HPDE6-E6E7 (cell line): ENCODE measurements around the gene DNAH8.
"Not testable (repeated sequence)": the region's sequence is repeated elsewhere in the genome, so short reads cannot be mapped to it uniquely, and the experiment has no call there.

Experiments
- DNase-seq: peaks from one replicate; pipeline ENCODE4 v3.0.0; 2011; ENCODE audit warnings: missing footprints; ENCODE audit errors: extremely low spot score

DNAH8 gene

DNA sequence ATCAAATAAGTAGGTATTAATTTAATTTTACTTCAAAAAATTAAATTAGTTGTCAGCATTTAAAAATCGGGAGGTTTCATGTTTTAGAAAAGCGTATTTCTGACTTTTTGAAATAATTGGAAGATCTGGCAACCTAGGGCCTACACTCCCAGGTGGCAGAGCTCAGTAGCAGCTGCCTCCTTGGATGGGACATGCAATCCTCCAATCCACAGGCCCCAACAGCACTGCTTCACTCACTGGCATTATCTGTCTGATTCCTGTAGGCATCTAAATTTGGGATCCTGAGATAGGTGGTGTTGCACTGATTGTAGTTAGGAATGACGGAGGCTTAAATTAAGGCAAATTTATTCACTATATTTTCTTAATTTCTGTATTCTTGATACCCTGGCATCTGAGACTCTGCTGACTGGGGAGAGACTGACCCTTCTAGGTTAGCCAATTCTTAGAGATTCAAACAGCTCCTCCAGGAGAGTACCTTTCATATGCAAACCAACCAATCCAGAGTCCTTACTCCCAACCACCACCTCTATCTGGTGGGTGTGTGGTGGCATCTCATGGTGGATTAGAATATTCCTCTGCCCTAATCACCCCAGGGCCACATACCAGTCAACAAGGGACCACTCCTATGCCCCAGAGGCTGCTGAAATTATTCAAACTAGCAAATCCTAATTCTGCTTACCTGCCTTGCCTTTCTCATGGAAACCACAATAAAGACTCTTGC is 186.9 kb downstream of the DNAH8 start:
- no peak for DNase-seq

DNA sequence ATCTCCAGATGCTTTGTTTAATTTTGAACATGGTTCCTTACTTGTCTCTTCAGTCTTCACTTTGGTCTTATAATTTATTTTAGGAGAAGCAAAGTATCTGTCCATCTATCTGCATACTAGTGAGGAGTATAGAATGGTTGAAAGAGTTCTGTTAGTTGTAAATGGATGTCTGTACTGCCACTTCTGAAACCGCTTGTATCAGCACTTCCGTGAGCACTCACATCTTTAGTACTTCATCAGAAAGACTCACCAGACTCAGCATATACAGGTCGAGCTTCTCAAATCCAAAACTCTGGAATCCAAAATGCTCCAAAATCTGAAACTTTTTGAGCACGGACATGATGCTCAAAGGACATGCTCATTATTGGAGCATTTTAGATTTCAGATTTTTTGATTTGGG is 191.5 kb downstream of the DNAH8 start:
- no peak for DNase-seq

DNA sequence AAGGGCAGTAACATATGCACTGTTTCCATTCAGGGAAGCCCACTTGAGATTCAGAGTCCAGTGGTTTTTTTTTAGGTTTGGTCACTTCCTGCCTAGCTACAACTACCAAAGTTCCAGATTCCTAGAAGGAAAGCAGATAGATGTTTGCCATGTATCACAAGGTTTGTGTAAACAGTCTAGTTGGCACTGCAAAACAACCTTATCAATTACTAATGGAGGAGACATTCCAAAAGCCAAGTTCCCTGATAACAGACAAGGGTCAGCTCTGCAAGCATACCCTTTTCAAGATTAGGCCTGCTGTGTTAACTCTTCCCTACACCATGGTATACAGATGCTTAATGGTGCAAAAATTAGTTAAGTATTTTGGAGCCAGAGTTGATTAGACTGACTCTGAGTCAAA is 192.2 kb downstream of the DNAH8 start:
- no peak for DNase-seq

DNA sequence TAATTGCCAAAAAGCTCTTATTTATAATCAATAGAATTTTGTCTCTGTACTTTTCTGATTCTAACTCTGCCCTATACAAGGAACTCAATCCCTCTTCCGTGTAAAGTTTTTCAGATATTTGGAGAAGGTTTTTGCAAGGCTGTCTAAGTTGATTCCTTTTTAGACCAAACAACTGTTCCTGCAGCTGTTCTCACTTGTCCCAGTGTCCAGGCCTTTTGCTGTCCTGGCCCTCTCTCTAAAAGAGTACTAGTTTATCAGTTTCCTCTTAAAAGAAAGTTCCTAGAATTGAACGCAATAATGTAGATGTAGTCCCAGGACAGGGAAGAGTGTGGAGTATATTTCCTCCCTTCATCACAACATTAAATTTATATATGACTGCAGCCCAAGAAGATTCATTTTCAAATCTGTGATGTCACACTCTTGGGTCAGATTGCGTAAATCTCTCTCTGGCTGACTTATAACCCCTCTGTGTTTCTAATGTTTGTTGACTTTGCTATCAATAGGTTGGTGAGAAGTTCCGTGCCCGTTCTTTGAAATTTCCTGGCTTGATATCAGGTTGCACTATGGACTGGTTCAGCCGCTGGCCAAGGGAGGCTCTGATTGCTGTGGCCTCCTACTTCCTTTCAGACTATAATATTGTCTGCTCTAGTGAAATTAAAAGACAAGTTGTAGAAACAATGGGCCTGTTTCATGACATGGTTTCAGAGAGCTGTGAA is 194.1 kb downstream of the DNAH8 start:
- DNase-seq = no peak

DNA sequence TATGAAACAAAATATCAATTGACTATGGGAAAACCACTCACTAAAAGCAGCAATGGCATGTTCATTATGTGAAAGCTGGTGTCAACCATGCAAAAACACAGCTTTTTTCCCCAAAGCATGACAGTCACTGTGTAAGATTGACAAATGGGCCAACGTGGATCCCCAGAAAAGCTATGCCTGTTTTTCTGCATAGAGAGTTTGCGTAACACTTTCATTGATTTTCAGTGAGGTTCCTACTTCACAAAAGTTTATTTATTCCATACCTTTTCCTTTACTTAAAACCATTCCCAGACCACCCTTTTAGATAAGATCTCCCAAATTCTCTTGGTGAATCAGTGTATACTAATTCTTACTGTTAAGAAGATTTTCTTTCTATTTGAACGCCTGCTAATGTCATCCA is 195.1 kb downstream of the DNAH8 start:
- no peak for DNase-seq

DNA sequence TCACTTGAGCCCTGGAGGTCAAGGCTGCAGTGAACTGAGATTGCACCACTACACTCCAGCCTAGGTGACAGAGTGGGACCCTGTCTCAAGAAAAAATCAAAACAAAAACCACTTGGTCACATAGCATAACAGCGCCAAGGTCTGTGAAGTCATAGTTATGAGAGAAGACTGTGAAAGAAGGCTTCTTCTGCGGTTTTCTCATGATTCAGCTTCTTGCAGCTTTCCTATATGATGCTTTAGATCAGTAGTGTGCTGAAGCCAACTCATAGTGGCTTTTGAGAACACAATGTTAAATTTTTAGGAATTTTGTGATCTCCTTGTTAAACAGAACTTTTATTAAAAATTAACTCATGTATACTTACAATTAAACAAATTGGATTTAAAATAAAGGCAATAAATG is 197.3 kb downstream of the DNAH8 start:
- DNase-seq = no peak

DNA sequence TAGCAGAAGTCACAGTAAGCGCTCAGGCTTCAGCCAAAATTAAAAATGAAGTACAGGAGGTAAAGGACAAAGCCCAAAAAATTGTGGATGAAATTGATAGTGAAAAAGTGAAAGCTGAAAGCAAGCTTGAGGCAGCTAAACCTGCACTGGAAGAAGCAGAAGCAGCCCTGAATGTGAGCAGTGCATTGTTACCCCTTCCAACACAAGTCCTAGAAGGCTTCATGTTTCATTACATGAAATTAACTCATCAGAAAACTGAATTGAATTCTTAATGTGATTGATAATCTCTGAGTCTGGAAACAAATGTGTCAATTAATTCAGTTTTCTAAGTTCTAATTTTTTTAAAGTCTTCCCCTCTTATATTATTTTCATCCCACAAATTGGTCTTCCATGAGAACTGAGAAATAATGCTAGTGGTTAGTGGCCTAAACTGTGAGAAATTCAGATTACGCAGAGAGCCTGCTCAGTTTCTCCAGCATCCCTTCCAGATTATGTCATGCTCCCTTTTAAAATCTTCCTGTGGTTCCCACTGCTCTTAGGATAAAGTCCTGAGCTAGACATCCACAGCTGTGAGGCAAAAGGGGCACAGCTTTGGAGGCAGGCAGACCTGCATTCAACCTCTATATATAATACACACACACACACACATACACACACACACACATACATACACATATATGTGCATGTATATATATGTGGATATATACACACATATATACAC is 200.3 kb downstream of the DNAH8 start:
- DNase-seq = no peak

DNA sequence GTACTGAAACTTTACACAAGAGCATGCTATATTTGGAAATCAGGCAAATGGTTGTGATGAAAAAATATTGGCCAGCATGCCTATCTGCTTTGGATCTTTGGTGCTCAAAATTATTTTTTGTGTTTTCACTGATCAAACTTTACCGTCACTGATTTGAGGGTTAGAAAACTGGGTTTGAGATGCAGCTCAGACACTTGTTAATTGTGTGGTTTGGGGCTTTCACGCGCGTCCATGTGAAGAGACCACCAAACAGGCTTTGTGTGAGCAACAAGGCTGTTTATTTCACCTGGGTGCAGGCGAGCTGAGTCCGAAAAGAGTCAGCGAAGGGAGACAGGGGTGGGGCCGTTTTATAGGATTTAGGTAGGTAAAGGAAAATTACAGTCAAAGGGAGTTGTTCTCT is 206.4 kb downstream of the DNAH8 start:
- DNase-seq = not testable (repeated sequence)

DNA sequence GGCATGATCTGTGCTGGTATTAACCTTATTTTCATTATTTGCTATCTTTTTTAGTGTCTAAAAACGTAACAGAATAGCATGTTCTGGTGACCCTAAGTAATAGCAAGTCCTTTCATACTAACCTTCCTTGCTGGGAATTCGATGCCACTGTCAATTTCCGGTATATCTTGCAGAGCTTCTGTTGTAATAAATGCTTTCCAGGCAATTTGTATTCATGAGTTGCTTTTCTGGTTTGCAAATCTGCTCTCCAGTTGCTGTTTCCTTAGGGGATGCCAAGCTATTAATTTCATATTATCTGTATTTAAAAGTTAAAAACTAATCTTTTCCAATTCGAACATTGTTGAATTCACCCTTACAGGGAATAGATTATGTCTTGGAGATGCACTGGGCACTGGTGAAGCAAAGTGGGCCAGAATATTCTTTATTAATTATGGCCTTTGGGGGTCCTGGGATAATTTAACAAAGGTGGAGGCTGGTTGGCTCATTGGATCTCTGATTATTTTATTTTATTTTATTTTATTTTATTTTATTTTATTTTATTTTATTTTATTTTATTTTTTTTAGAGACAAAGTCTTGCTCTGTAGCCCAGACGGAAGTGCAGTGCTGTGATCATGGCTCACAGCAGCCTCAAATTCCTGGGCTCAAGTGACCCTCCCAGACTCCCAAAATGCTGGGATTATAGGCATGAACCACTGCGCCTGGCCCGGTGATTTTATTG is 209.8 kb downstream of the DNAH8 start:
- no peak for DNase-seq

DNA sequence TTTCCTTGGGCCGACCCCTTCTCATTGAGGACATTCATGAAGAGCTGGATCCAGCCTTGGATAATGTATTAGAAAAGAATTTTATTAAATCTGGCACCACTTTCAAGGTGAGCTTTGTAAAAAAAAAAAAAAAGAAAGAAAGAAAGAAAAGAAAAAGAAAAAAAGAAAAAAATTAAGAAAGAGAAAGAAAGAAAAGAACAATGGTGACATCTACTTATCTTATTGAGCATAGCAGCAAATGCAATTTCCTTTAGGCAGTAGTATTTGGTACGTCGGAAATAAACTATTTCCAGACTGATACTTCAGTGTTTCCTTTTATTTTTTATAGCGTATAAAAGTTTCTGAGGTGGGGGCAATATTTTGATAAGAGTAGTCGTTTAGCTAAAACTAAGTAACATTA is 214.4 kb downstream of the DNAH8 start:
- no peak for DNase-seq

DNA sequence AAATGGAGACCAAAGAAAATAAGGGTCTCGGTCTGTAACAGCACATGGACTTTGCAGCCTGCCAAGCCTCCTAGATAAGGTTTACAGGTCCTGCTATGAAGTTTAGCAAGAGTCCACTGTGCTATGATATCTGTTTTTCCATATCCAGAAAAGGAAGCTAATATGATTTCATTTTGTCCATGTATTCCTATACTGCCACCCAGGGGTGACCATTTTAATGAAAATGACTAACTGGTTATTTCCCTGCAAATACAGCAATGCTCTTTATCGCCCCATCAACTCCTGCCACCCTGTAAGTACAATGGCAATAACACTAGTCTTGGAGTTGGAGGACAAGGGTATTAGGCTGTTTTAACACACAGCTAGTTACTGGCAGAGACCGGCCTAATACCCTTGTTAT is 218.3 kb downstream of the DNAH8 start:
- peak; percentile 25 for DNase-seq

DNA sequence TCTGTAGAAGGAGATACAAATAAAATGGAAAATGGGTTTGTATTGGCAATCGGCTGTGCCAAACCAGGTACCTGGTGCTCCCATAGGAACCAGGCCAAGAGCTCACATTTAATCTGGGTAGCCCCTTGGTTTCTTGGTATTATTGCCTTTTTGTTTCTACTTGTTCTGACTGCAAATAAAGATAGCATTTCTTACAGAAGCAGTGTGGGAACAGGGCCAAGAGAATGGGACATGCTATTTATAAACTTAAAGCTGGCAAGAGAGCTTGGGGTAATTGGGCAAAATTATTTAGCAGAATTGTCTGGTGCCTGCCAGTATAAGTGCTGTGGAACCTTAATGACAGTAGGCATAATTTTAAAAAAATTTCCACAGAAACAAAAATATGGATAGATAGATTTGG is 219.9 kb downstream of the DNAH8 start:
- DNase-seq = no peak

DNA sequence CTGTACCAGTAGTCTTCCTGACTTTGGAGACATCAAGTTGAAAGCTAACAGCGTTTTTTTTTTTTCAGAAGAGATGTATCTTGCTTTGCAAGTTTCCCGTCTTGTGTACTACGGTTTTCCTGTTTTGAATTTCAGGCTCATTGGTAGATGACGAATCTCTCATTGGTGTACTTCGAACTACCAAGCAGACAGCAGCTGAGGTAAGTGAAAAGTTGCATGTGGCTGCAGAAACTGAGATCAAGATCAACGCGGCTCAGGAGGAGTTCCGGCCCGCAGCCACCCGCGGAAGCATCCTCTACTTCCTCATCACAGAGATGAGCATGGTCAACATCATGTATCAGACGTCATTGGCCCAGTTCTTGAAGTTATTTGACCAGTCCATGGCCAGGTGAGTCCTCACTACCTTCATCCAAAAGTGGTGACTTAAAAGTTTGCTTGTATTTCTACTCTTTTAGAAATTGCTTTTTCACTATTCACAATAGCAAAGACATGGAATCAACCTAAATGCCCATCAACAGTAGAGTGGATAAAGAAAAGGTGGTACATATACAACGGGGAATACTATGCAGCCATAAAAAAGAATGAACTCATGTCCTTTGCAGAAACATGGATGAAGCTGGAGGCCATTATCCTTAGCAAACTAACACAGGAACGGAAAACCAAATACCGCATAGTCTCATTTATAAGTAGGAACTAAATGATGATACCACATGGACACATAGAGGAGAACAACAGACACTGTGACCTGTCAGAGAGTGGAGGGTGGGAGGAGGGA is 222.9 kb downstream of the DNAH8 start:
- DNase-seq = no peak

DNA sequence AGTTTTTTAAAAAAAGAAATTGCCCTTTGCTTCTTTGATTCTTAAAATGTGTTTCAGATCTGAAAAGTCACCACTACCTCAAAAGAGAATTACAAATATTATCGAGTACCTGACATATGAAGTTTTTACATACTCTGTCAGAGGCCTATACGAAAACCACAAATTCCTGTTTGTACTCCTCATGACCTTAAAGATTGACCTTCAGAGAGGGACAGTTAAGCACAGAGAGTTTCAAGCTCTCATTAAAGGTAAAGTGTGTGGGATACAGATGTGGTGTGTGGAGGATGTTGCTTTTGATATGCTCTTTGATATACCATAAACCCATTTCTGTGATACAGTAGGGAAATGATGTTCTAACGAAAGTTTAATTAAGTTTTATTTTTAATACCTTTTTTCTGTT is 223.6 kb downstream of the DNAH8 start:
- no peak for DNase-seq

DNA sequence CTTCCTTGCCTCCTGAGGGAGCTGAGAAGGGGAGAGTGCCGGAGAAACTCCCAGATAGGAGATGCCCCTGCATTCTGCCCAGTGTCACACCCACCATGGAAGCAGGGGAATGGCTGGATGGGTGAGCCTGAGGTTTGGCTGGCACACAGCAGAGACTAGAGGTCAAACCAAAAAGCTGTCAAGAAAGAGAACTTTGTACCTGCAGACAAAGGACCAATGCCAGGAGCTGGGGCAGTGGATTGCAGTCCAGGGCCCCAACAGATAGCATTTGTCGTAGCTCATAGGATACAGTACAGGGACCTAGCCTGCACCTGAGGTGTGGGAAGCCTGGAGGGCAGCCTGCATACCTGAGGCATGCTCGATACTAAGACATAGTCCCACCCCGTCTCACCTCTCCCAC is 227.3 kb downstream of the DNAH8 start:
- DNase-seq = no peak

DNA sequence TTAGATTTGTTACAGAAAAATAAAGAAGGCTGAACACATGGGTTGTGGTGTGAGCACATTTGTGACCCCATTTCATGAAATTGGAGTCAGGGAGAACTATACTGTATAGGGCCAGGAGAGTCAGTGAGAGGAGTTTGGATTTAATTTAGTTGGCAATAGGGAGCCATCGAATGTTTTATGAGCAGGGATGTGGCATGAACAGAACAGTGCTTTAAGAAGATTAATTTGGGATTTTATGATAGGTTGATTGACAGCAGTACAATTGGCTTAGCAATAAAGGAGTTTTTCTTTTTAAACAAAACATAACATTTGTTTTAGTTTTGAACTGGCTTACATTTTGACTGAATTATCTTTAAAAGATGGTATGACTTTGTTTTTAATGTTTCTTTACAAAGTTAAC is 227.9 kb downstream of the DNAH8 start:
- DNase-seq = no peak

DNA sequence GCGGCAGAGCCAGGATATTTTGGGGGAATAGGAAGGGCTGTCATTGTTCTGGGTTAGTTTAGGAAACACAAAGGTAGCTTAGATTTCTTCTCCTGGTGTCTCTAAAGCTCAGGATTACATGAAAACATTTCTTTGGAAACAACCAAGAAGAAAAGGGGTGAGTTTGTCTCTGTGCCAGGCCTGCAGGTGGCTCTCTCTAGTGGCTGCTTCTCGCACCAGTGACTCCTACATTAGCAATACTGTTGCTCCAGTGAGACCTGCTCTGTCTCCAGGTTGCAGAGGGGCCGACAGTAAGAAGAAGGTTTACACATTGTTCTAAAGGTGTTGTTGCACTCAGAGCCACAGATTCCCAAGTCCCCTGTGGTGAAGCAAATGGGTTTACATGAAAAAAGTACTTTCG is 228.9 kb downstream of the DNAH8 start:
- DNase-seq = no peak

DNA sequence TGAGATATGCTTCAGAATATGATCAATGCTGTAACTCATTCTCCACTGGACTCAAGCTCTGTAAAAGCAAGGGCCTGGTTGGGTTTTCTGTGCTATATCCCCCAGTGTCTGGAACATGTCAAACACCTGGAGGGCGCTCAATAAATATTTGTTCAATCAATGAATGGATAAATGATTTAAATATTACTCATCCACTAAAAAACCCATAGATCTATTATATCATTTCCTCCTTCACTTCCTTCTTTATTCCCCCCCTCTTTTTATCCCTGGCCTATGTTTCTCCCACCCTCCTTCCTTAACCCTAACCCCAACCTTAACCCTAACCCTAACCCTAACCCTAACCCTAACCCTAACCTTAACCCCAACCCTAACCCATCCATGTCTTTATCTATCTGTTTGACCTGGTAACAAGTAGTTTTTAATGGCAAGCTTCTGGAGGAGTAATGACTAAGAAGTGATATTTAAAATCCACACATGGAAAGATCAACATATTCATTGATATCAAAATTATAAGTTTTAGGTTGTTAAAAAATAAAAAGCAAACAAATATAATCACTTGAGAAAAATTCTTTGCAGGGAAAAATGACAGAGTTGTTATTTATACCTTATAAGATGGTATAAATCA is 229.7 kb downstream of the DNAH8 start:
- no peak for DNase-seq

DNA sequence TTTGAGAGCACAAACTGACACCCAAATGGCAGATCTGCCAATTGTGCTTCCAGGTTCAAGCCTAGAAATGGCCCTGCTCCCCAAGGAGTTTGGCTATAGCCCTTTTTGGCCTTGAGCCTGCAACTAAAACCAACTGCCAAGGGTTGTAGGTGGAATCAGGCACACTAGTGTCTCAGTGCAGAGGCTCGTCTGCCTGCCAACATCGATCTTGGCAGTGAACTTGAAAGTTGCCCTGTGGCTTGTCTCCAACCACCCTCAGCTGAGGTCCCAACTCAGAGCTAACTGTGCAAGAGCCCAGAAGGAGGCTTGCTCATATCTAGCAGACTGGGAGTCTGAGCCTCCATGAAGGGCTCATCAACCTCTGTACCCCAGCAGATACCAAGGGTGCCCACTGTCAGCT is 240.8 kb downstream of the DNAH8 start:
- no peak for DNase-seq

DNA sequence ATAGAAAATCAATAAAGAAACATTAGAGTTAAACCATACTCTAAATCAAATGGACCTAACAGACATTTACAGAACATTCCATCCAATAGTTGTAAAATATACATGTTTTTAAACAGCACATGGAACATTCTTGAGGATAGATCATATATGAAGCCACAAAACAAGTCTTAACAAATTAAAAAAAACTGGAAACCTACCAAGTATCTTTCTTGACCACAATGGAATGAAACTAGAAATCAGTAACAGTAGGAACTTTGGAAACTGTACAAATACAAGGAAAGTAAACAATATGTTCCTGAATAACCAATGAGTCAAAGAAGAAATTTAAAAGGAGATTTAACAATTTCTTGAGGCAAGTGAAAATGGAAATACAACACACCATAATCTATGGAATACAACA is 242.3 kb downstream of the DNAH8 start:
- DNase-seq = no peak

DNA sequence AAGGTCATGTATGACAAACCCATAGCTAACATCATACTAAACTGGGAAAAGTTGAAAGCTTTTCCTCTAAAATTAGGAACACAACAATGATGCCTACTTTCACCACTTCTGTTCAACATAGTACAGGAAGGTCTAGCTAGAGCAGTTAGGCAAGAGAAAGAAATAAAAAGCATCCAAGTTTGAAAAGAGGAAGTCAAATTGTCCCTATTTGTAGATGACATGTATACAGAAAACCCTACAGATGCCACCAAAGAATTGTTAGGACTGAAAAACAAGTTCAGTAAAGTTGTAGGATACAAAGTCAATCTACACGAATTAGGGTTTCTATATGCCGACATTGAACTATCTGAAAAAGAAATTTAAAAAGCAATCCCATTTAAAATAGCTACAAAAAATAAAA is 244.0 kb downstream of the DNAH8 start:
- no peak for DNase-seq
